HL-60/S4 (cell line): ENCODE measurements around the gene ZNF683.
"Not testable (repeated sequence)": the region's sequence is repeated elsewhere in the genome, so short reads cannot be mapped to it uniquely, and the experiment has no call there.

Source experiments
- in situ Hi-C: fragments of 300-500 bp; cut with MboI; formaldehyde crosslinking; loops from 2 replicates; pipeline ENCODE4 v1.14.3; 2022; ENCODE audit warnings: low sequenced_read_pairs

Gene ZNF683

DNA sequence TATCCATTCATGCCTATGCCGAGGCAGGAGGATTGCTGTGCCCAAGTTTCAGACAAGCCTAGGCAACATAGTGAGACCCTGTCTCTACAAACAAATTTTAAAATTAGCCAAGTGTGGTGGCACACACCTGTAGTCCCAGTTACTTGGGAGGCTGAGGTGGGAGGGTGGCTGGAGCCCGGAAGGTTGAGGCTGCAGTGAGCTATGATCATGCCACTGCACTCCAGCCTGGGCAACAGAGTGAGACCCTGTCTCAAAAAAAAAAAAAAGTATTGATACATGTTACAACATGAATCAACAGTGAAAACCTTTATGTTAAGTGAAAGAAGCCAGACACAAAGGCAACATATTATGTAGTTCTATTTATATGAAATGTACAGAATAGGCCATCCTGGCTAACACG is 12.5 kb upstream of the ZNF683 start:
- in situ Hi-C loops = not testable (repeated sequence)

DNA sequence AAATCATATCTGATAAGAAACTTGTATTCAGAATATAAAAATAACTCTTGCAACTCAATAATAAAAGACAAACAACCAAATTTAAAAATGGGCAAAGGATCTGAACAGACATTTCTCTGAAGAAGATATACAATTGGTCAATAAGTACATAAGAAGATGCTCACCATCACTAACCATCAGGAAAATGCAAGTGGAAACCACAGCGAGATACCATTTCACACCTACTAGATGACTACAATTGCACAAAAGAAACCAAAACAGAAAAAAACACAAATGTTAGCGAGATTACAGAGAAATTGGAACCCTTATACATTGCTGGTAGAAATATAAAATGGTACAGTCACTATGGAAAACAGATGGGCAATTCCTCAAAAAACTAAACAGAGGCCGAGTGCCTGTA is 11.5 kb upstream of the ZNF683 start:
- in situ Hi-C loops = no loop called here

DNA sequence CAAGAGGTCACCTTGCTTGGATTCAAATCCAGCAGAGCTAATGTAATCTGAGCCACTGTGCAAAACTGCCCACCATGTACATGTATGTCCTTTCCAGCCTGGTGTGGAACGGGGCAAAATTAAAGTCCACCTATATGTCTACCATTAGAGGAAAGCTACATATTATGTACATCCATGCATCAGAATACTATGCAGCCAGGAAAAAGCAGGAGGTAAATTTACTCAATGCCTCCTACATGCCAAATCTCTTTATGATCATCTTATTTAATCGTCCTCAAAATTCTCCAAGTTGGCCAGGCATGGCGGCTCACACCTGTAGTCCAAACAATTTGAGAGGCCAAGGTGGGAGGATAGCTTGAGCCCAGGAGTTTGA is 6.3 kb upstream of the ZNF683 start:
- in situ Hi-C loops = no loop called here

GRCh38 chr1:26378088-26378878 is 5.7 kb upstream of the ZNF683 start:
- in situ Hi-C loops = no loop called here

- in situ Hi-C loops = no loop called here
Measured at GRCh38 chr1:26376050-26376449, 3.5 kb upstream of the ZNF683 start.

DNA sequence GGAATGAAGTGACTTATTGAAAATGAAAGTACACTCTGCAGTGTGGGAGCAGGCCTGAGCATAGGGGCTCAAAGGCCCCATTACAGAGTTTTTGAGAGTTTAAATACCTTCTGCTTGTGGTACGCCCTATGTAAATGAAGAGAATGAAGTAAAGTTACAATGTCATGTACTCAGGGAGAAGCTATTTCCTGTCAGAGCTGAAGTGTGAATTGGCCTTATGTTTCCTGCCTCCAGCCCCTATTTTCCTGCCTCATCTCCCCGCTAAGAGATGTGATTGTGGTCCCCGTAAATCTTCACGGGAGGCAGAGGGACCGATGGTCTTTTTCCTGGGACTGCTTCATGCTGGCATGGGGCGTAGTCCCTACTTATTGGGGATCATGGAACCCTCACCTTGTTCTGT is 2.5 kb upstream of the ZNF683 start:
- in situ Hi-C loops = no loop called here

DNA sequence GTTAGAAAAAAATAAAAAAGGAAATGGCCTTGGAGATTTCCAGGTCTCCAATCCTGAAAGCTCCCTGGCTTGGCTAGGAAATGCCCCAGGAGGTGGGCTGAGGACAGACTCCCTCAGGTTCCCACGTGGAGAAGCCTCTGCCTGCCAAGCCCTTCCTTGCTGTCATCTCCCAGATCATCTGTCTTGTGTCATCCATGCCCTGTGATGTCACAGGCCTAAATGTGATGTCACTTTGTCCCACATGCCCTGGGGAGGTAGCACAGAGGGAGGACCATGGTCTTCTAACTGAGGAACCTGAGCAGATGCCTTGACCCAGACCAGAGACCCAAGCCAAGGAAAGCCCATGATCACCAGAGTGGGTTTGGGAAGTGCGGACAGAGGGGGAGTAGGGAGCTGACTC is 1.8 kb upstream of the ZNF683 start:
- in situ Hi-C loops = not testable (repeated sequence)

DNA sequence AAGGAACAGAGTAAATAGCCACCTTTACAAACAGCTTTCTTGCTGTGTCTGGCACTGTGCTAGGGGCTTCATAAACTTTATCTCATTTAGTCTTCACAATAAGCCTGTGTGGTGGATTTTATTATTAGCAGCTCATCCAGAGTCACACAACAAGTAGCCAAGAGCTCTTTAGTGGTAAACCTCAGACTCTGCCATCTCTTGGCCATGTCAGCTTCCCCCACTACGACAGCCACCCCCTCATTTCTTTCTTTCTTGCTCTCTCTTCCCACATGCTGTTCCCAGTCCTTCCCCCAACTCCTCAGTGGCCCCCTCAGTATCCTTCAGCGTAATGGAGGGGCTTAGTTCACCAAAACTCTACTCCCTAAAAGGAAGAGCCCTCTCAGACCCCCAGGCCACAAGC is 1.2 kb upstream of the ZNF683 start:
- in situ Hi-C loops = no loop called here

- in situ Hi-C loops = no loop called here
Measured at GRCh38 chr1:26373281-26373680, 731 bp upstream of the ZNF683 start.

DNA sequence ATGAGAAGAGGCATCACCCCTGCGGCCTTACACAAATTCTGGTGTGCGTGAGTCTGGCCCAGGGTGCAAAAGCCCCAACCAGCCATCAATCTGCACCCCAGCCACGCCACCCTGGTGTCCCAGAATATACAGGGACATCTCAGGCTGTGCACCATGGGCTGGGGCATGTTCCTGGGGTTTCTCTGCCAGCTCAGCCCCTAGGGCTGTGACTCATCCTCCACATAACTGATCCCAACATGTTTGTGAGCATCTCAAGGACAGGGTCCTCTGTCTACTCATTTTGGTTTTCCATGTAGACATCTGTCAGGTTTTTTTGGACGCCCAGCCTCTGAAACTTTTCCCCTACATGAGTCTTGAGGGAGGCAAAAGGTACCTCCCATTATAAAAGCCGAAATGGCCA is 511 bp downstream of the ZNF683 start:
- in situ Hi-C loops = no loop called here

- in situ Hi-C loops = no loop called here
Measured at GRCh38 chr1:26370591-26371382, 1.8 kb downstream of the ZNF683 start.

DNA sequence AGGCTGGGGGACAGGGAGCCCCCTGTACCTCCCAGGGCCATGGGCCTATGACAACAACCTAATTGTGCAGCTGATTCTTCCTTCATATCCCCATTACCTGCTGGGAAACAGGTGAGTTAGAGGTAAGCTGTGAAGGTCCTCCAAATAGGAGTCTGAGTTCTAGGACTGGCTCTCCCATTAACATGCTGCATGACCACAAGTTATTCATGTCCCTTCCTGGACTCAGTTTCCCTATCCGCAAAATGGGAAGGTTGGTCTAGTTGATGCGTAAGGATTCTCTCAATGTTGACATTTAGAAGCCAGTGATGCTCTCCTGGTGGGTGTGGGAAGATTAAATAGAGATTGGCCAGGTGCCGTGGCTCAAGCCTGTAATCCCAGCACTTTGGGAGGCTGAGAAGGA is 4.1 kb downstream of the ZNF683 start:
- in situ Hi-C loops = no loop called here

DNA sequence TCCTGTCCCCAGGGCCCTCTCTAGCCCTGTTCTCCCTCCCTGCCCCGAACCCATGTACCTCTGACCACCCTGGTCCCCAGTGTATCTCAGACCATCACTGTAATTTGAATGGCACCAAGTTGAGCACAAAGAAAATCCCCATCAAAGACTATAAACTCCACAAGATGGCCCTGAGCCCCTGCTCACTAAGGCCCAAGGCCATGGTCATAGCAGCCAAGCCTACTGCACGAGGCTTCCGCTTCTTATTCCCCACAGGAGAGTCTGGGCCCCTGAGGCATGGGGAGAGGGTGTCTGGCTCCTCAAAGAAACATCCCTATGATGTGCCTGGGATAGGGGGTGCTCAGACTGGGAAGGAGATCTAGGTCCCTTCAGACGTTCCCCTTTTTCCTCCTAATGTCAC is 4.5 kb downstream of the ZNF683 start:
- in situ Hi-C loops = no loop called here

DNA sequence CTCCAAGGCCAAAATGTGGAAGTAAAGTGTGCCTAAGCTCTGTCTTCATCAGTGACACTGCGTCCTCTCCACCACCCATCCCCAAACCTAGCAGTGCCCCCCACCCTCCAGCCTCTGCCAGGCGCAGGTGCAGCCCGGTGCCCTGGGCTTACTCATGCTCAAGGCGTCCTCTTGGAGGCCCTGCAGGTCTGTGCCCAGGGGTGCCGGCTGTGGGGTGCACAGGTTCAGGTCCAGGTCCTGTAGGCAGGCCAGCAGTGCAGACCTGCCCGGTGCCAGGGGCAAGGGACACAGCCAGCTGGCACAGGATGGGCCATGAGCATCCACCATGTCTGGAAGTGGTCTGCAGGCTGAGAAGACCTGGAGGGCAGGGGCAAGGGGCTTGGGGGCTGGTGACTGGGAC is 5.1 kb downstream of the ZNF683 start:
- in situ Hi-C loops = no loop called here

GRCh38 chr1:26364956-26365355 is 7.6 kb downstream of the ZNF683 start:
- in situ Hi-C loops = no loop called here

GRCh38 chr1:26363549-26364448 is 8.8 kb downstream of the ZNF683 start:
- in situ Hi-C loops = no loop called here

DNA sequence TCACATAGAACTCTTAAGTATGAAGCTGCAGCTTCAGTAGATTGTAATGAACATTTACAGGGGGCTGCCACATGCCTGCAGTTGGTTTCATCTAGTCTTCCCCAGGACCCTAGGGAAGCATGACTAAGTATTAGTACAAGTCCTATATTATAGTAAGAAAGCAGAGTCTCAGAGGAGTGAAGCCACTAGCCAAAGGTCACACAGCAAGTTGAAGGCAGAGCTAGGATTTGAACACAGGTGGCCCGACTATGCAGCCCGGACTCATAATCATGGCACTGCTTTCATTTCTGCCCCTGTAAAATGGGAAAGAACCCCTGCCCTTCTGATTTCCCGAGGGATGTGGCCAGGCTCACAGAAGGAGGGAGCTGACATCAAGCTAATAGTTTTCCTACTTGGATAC is 10.2 kb downstream of the ZNF683 start:
- in situ Hi-C loops = no loop called here

GRCh38 chr1:26361605-26362122 is 10.9 kb downstream of the ZNF683 start:
- in situ Hi-C loops = no loop called here

DNA sequence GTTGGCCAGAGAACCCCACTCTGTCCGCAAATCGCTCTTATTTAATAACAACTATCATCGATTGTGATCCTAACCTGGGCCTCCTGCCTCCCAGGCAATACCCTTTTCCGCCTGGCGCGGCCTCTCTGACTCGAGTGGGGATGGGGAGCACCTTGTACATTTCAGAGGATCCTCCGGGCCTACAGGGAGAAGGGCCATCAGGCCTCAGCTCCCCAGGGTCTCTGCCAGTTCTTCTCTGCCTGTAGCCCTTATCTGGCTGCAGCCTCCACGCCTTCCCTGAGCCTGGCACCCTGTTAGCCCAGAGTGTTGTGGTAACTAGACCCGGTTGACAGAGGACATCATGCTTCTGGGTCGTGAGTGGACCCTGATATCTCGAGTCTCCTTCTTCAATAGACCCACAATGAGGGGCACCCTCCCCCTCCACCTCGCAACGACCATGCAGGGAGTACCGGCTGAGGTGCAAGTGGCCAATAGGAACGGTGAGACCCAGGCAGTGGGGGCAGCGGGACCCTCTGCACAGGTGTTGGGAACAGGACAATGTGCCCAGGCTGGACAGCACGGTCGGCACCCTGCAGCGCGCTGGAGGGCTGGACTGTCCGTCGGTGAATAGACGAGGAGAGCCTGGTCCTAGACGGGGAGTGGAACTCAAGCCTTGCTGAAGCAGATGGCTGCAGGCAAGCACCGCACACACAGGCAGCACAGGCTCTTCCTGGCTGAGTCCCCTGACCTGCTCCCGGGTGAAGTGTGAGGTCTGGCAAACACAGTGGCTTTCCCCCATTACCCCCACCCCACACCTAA is 11.5 kb downstream of the ZNF683 start:
- in situ Hi-C loops = no loop called here
